Ascending aorta (tissue), 2 donors: Measurements from ENCODE around the gene ATF7IP2. TPM values are rescaled to one million over a fixed set of nuclear protein-coding genes. Genes with fewer than 3 reads are reported as not detected.
A peak's percentile ranks its signal among the peaks of the same experiment; 100 is the strongest.
"Not testable (repeated sequence)": the region's sequence is repeated elsewhere in the genome, so short reads cannot be mapped to it uniquely, and the experiment has no call there.

Experiments used
- DNase-seq, 2 donors: peaks; one replicate each; pipeline ENCODE4 v3.0.0-alpha.2; 2019; ENCODE audit warnings: low spot score in 2 of 2
- H3K27ac ChIP-seq, 2 donors: fragments of 200-600 bp; sonication (generic); one replicate each; pipeline ENCODE4 v1.5.1; 2016 to 2017; ENCODE audit warnings: mild to moderate bottlenecking in 1 of 2
- H3K27me3 ChIP-seq: fragments of 200-600 bp; sonication (generic); one replicate; pipeline ENCODE4 v1.5.1; 2017
- H3K36me3 ChIP-seq, 2 donors: fragments of 200-600 bp; sonication (generic); one replicate each; pipeline ENCODE4 v1.5.1; 2016
- H3K4me1 ChIP-seq, 2 donors: fragments of 200-600 bp; sonication (generic); one replicate each; pipeline ENCODE4 v1.5.1; 2016 to 2017; ENCODE audit warnings: mild to moderate bottlenecking in 1 of 2
- H3K4me3 ChIP-seq, 2 donors: fragments of 200-600 bp; sonication (generic); one replicate each; pipeline ENCODE4 v1.5.1; 2016 to 2017; ENCODE audit warnings: mild to moderate bottlenecking in 1 of 2
- H3K9me3 ChIP-seq, 2 donors: fragments of 200-600 bp; sonication (generic); one replicate each; pipeline ENCODE4 v1.5.1; 2016
- intact Hi-C: fragments of 100-400 bp; cut with DNase I; formaldehyde crosslinking; loops from one replicate; pipeline ENCODE4 v1.15.1; 2023
- total RNA-seq: library from RNA; depleted of rRNA; stranded (reverse); fragments of >200 nt; gene quantifications from one replicate; pipeline ENCODE4 v1.1.0, GENCODE V29; 2016
- TF ChIP-seq, protein P1 (sequence below), 3 experiments: fragments of 200-600 bp in 2 of 3; fragments of 450-650 bp in 1 of 3; sonication (generic) in 2 of 3; IDR thresholded peaks; one replicate each; pipeline ENCODE4 v1.5.1; 2016 to 2019; ENCODE audit warnings: antibody characterized with exemption in 3 of 3, mild to moderate bottlenecking in 1 of 3, moderate library complexity in 1 of 3

ATF7IP2 gene, protein sequence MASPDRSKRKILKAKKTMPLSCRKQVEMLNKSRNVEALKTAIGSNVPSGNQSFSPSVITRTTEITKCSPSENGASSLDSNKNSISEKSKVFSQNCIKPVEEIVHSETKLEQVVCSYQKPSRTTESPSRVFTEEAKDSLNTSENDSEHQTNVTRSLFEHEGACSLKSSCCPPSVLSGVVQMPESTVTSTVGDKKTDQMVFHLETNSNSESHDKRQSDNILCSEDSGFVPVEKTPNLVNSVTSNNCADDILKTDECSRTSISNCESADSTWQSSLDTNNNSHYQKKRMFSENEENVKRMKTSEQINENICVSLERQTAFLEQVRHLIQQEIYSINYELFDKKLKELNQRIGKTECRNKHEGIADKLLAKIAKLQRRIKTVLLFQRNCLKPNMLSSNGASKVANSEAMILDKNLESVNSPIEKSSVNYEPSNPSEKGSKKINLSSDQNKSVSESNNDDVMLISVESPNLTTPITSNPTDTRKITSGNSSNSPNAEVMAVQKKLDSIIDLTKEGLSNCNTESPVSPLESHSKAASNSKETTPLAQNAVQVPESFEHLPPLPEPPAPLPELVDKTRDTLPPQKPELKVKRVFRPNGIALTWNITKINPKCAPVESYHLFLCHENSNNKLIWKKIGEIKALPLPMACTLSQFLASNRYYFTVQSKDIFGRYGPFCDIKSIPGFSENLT
- not detected for total RNA-seq

DNA sequence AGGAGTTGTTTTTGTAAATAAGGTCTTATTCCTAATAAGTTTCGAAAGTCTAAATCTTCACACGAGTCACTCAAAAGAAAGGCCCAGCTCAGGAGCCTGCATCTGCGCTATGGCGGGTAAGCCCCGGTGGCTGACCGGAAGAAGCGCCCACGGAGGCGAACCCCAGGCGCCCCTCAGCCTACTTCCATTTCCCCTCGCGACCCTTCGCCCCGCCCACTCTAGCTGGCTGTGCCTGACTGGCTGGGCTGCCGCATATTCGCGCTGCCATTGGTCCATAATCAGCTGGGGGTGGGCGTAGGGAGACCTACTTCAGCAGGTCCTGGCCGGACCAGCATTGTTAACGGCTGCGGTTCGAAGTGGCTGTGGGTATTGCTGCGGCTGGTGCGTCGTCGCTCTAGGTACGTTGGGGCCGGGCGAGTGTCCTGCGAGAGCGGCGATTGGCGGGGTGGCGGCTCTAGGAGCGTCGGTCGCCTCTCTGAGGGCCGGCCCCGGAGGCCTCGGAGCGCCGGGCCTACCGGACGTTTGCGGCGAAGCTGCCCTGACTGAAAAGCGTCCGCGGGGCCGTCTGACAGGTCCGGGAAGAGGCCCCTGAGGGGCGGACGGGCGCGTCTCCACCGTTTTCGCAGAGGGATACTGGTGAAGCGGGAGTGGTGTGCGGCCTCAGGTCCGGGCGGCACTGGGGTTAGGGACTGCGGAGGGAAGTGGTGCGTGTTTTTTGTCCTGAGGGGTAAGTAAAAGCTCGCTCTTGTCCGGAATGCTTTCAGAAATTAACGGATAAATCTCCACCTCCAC is at the start of gene ATF7IP2:
TSS of gene ATF7IP2 (plus strand) at position 337 of the 792 bp plus-strand sequence. CDS start 44,560 bp downstream, outside the sequence.
- Histone ChIP-seq H3K9me3 (no peaks in the 10 kb centered on the region), H3K4me1 (peaks cover 5% of the 10 kb centered on the region in 2 donors), H3K36me3 (peaks cover 0 to 3% of the 10 kb centered on the region in 2 donors), H3K4me3 (peak within 1 kb of the TSS; percentile 71 to 78), H3K27ac (peak within 1 kb of the TSS; percentile 59 to 64), H3K27me3 (no peaks in the 10 kb centered on the region)
- intact Hi-C loops: no loop called here
- peak; percentile 57 to 84 for DNase-seq
- TF ChIP-seq, protein P1, sequence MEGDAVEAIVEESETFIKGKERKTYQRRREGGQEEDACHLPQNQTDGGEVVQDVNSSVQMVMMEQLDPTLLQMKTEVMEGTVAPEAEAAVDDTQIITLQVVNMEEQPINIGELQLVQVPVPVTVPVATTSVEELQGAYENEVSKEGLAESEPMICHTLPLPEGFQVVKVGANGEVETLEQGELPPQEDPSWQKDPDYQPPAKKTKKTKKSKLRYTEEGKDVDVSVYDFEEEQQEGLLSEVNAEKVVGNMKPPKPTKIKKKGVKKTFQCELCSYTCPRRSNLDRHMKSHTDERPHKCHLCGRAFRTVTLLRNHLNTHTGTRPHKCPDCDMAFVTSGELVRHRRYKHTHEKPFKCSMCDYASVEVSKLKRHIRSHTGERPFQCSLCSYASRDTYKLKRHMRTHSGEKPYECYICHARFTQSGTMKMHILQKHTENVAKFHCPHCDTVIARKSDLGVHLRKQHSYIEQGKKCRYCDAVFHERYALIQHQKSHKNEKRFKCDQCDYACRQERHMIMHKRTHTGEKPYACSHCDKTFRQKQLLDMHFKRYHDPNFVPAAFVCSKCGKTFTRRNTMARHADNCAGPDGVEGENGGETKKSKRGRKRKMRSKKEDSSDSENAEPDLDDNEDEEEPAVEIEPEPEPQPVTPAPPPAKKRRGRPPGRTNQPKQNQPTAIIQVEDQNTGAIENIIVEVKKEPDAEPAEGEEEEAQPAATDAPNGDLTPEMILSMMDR (IDR thresholded peaks at IDR 0.05): no peak

DNA sequence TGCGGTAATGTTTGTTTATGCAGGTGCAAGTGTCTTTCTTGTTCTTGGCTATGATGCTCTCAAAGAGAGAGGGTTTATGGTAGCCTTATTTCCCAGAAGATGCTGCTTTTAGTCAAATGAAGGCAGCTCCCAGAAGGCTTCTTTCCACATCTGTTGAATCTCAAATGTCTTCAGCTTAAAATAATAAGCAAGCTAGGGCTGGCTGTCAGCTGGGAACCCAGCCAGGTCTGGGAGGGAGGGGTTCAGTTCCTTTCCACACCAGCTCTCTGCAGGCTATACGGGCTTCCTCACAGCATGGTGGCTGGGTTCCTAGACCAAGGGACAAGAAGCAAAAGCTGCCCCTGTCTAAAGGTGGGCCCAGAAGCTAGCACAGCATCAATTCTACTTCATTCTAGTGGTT is 47.4 kb upstream of the ATF7IP2 start:
- Histone ChIP-seq H3K27me3 (no peaks in the 10 kb centered on the region), H3K36me3 (no peaks in the 10 kb centered on the region), H3K27ac (no peak overlapping the region), H3K9me3 (peaks cover 4 to 27% of the 10 kb centered on the region in 2 donors), H3K4me1 (no peaks in the 10 kb centered on the region), H3K4me3 (no peak overlapping the region)
- no peak for DNase-seq
- TF ChIP-seq, protein P1 (IDR thresholded peaks at IDR 0.05): no peak
- intact Hi-C loops: no loop called here

DNA sequence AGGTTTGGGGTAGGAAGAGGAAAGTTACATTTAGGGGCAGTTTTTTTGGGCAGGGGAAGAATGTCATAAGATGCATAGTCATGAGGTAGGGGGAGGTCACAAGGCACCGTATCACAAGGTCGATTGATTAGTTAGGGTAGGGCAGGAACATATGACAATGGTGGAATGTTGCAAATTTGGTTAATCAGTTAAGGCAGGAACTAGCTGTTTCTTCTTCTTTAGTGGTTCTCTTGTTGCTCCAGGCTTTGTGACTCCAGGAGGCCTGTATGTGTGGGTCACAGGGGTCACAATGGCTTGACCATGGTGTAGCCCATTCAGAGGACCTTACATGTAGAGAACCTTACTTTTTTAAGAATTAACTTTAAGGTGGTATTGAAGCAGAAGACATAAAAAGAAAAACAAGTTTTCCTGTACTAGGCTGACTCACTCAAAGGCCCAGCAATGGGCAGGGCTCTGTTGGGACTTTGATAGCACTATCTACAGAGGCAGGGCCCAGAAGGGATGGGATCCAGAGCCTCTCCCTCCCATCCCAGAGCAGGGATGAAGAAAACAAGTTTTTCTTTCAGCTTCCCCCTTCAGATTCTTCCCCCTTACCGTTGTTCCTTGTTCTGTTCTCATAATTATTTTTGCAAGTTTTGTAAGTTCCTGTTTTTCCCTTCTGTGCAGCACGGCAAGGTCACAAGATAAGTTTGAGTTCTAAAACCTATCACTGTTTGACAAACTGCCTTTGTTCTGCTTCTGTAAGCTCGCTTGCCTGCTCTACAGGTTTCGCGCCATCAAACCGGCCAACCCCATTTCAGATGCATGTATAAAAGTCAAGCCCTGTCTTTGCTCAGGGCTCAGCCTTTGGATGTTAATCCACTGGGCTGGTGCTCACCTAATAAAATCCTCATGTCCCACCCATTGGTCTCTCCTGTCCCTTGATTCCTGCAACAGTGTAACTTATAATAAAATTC is 45.8 kb upstream of the ATF7IP2 start:
- no peaks in the 10 kb centered on the region for H3K36me3 ChIP-seq
- no peak overlapping the region for H3K4me3 ChIP-seq
- H3K9me3 ChIP-seq: peaks cover 4 to 27% of the 10 kb centered on the region in 2 donors
- intact Hi-C loops: no loop called here
- no peak overlapping the region for H3K27ac ChIP-seq
- H3K27me3 ChIP-seq: no peaks in the 10 kb centered on the region
- no peak for DNase-seq
- TF ChIP-seq, protein P1 (IDR thresholded peaks at IDR 0.05): no peak
- H3K4me1 ChIP-seq: no peaks in the 10 kb centered on the region

DNA sequence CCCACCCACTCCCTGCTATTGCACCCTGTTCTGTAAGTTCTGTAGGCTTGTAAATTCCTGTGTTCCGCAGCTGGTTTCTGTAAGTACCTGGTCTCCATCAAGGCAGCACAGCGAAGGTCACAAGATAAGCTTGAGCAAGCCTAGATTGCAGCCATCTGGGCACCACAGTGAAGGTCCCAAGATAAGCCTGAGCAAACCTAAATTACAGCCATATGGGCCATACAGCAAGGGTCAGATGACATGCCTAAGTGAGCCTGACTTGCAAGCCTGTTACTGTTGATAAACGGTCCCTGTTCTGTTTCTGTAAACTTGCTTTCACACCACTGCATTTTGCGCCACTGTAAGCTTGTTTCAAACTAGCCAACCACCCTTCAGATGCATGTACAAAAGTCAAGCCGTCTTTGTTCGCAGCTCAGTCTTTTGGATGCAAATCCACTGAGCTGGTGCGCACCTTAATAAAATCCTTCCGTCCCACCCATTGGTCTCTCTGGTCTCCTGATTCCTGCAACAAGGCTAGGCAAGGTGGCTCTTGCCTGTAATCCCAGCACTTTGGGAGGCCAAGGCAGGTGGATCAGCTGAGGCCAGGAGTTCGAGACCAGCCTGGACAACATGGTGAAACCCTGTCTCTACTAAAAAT is 42.6 kb upstream of the ATF7IP2 start:
- intact Hi-C loops: no loop called here
- Histone ChIP-seq H3K4me3 (no peak overlapping the region), H3K4me1 (no peaks in the 10 kb centered on the region), H3K27ac (no peak overlapping the region), H3K36me3 (no peaks in the 10 kb centered on the region), H3K27me3 (no peaks in the 10 kb centered on the region), H3K9me3 (peaks cover 4 to 27% of the 10 kb centered on the region in 2 donors)
- no peak for DNase-seq
- TF ChIP-seq, protein P1 (IDR thresholded peaks at IDR 0.05): no peak

DNA sequence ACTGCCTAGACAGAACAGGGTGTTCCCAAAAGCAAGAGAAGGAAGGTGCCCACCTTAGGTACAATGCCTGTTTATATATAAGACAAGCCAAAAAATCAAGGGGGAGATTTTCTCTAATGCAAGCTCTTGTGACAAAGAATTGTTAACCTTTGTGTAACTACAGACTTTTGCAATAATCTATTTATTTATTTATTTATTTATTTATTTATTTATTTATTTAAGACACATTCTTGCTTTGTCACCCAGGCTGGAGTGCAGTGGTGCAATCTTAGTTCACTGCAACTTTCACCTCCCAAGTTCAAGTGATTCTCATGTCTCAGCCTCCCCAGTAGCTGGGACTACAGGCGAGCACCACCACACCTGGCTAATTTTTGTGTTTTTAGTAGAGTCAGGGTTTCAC is 41.2 kb upstream of the ATF7IP2 start:
- DNase-seq, H3K4me1 ChIP-seq, H3K4me3 ChIP-seq, H3K27me3 ChIP-seq, H3K36me3 ChIP-seq, H3K27ac ChIP-seq, intact Hi-C loops: not testable (repeated sequence)
- peaks cover 4 to 27% of the 10 kb centered on the region in 2 donors for H3K9me3 ChIP-seq
